ENCODE measurements around the gene RIC1. TPM values are rescaled to one million over a fixed set of nuclear protein-coding genes. Genes with fewer than 3 reads are reported as not detected.
"Not testable (repeated sequence)": the region's sequence is repeated elsewhere in the genome, so short reads cannot be mapped to it uniquely, and the experiment has no call there.

Gene RIC1
- total RNA-seq, 8 experiments from 2014 or later, result 11.3 to 51.7 (median 20.2) TPM

DNA sequence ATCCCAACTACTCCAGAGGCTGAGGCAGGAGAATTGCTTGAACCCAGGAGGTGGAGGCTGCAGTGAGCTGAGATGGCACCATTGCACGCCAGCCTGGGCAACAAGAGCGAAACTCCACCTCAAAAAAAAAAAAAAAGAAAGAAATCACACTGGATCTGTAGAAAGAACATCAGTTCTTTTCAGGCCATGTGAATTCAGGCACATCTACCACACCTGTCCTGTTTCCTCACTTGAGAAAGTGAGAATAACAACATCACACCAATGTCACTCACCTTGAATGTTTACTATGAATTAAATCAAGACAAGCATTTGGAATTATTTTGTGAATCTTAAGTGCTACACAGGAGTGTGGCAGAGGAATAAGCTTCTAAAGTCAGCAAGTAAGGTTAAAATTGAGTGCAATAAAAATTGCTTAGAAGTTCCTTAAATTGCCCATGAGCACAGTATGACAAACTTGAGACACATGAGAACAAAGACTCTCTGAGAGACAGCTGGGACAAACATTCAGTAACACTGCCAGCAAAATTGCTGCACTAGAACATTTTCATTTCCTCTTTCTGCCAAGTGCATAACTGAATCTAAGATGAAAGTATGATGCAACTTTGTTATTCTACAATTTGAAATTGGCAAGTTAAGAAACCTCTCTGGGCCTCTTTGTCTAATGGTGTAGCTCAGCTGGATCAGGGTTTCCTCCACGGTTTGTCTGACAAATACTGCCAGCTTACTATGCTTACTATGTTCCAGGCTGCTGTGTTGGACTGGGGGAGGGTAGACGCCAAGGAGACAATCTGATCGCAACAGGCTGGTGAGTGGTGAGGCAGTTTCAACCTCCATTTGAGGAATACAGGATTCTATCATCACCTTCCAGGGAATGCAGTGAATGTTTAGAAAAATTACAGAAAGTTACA is 1.9 kb upstream of the RIC1 start:
- Histone ChIP-seq H3K4me3 (peak overlapping the region in 2 of 5 donors; percentile 53 to 74), H3K27ac (no peak overlapping the region), H3K4me1 (replicated peaks in 1 of 2) (no peaks in the 10 kb centered on the region)
- in situ Hi-C loops (cut with MboI; ENCODE audit: low pct_unique_long_range_greater_than_20kb in 2 of 9, low sequenced_read_pairs in 9 of 9, unreplicated experiment in 9 of 9), result no loop called here
- WGBS, 10 experiments, result 7 to 100% (median 45%) methylated on average over 1 to 4 of the region's 5 CpGs; no CpG with 5 or more reads in 1 of the 10 experiments
- no peak for ATAC-seq (replicated peaks in 6 of 8)

DNA sequence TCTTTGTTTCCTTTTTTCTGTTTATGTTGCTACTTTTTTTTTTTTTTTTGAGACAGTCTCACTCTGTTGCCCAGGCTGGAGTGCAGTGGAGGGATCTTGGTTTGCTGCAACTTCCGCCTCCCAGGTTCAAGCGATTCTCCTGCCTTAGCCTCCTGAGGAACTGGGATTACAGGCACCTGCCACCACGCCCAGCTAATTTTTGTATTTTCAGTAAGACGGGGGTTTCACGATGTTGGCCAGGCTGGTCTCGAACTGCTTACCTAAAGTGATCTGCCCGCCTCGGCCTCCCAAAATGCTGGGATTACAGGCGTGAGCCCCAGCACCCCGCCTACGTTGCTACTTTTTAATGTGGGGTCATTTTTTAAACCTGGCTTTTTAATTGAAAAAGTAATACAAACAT is 1.2 kb upstream of the RIC1 start:
- 13 to 80% (median 63%) methylated on average over 2 to 5 of the region's 11 CpGs; no CpG with 5 or more reads in 4 of the 10 experiments for WGBS, 10 experiments
- ATAC-seq (replicated peaks in 6 of 8); in situ Hi-C loops (cut with MboI; ENCODE audit: low pct_unique_long_range_greater_than_20kb in 2 of 9, low sequenced_read_pairs in 9 of 9, unreplicated experiment in 9 of 9); H3K27ac ChIP-seq; H3K4me1 ChIP-seq (replicated peaks in 1 of 2): not testable (repeated sequence)
- H3K4me3 ChIP-seq, result peak overlapping the region; percentile 53 to 87 (median 79)

DNA sequence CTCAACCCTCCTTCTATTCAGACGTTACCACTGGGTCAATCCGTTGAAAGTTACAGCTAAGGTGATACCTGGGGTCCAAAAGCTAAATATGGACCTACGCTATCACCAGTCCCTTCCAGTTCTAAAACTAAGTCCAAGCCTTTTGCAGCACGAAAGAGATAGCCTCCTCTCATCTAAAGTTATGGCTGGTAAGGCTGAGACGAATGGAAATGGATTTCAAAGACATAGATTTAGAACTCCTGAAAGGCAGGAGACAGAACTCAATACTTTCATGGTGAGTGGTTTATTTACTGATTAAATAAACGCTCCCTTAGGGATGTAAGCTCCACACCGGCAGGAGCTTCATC is 751 bp upstream of the RIC1 start:
- in situ Hi-C loops (cut with MboI; ENCODE audit: low pct_unique_long_range_greater_than_20kb in 2 of 9, low sequenced_read_pairs in 9 of 9, unreplicated experiment in 9 of 9), result no loop called here
- H3K27ac ChIP-seq, result peak overlapping the region; percentile 85 to 89
- 0 to 16% (median 0%) methylated on average over 1 to 5 of the region's 7 CpGs; no CpG with 5 or more reads in 1 of the 10 experiments for WGBS, 10 experiments

DNA sequence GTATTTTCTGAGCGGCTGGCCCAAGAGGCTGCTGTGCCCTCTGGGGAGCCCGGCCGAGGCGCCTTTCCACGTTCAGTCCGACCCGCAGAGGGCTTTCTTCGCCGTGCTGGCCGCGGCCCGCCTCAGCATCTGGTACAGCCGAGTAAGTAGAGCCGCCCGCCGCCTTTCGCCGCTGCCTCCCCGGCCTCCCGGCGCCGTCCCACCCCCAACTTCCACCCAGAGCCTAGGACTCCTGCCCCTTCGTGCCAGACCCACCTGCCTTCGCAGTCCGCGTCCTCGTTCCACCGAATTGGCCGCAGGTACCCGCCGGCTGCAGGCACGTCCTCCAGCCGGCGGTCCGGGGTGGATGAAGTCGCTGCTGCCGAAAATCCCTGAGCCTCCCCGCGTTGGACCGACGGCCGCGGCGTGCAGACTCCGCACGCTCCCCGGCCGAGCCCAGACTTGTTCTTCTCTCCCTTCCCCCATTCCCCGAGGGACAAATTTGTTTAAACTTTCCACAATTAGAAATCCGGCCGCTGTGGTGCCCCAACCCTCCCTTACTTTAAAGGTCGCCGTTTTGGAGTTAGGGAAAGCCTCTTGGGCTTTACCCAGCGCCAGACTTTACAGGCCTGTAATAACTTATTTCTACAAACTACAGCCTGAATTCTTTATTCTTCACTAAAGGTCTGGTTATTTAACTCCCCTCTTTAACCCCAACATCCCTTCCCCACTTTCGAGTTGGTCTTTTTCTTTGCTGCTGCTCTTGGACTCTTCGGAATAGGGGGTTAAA is 589 bp downstream of the RIC1 start:
- ATAC-seq (replicated peaks in 6 of 8), result peak in 6 of 8 experiments; percentile 15 to 36 (median 27)
- peak overlapping the region; percentile 85 to 89 for H3K27ac ChIP-seq
- in situ Hi-C loops (cut with MboI; ENCODE audit: low pct_unique_long_range_greater_than_20kb in 2 of 9, low sequenced_read_pairs in 9 of 9, unreplicated experiment in 9 of 9), result no loop called here
- H3K4me1 ChIP-seq (replicated peaks in 1 of 2), result no peaks in the 10 kb centered on the region
- WGBS, 10 experiments, result 0 to 6% (median 0%) methylated on average over 2 to 9 of the region's 56 CpGs; no CpG with 5 or more reads in 2 of the 10 experiments
- peak overlapping the region; percentile 53 to 87 (median 79) for H3K4me3 ChIP-seq

More for the DNA sequence above, 751 bp upstream of the RIC1 start:
- ATAC-seq (replicated peaks in 6 of 8), result no peak
- Histone ChIP-seq H3K4me1 (replicated peaks in 1 of 2) (no peaks in the 10 kb centered on the region), H3K4me3 (peak overlapping the region; percentile 53 to 87 (median 79))

DNA sequence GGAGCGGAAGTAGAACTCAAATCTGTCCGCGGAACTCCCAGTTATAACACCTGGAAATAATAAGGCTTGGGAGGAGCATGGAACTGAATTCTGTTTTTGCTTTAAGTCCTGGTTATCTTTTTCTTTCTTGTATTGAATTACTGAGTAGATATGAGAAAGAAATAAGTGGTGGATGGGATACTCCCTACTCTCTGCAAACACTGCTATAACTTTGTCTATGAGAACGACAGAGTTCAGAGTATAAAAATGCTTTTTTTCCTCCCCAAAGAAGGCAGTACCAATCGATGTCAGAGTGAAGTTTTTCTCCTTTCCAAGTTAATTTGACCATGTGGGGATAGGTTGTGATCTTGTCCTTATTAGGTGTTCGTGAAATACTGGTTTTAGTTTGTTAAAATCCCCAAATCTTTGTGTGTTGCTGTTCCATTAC is 1.2 kb downstream of the RIC1 start:
- no peaks in the 10 kb centered on the region for H3K4me1 ChIP-seq (replicated peaks in 1 of 2)
- peak in 1 of 8 experiments; percentile 1 for ATAC-seq (replicated peaks in 6 of 8)
- H3K4me3 ChIP-seq, result peak overlapping the region; percentile 53 to 87 (median 79)
- H3K27ac ChIP-seq, result no peak overlapping the region
- in situ Hi-C loops (cut with MboI; ENCODE audit: low pct_unique_long_range_greater_than_20kb in 2 of 9, low sequenced_read_pairs in 9 of 9, unreplicated experiment in 9 of 9), result no loop called here
- 0% methylated on average over 1 to 6 of the region's 6 CpGs for WGBS, 10 experiments

DNA sequence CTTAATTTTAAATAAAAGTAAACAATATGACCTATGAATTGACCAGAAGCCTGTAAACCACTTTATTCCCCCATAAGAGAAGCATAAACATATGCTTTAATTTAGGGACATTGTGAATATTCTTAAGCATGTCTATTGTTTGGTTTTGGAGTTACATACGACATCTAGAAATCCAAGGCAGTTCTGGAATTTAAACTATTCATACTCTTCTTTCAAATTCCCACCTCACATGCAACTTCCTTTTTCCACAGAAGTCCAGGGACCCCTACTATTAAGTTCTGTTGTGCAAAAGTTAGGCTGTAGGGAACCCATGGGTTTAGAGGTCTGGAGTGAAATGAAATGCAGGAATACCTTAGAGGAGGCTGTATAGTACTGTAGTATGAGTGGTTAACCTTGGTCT is 2.1 kb downstream of the RIC1 start:
- ATAC-seq (replicated peaks in 6 of 8), result no peak
- in situ Hi-C loops (cut with MboI; ENCODE audit: low pct_unique_long_range_greater_than_20kb in 2 of 9, low sequenced_read_pairs in 9 of 9, unreplicated experiment in 9 of 9), result no loop called here
- WGBS, 10 experiments, result 0 to 82% (median 36%) methylated on average over 1 of the region's 1 CpG; no CpG with 5 or more reads in 2 of the 10 experiments

DNA sequence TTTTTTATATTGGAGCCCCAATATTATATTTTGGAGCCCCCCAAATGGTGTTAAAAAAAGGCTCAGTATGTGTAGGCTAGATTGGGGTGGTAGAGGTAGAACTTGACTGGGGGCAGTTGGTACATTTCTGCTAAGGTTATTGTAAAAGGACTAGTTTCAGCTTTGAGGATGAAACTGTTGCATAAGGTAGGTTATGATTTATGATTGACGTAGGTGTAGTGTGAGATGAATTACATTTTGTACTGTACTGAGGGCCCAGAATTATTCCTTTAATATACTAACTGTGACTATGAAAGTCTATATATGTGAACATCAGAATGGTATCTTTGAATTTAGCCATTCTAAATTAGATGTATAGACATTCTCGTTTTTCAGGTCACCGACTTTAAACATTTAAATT is 3.6 kb downstream of the RIC1 start:
- Histone ChIP-seq H3K4me1 (replicated peaks in 1 of 2) (no peaks in the 10 kb centered on the region), H3K4me3 (no peak overlapping the region), H3K27ac (no peak overlapping the region)
- no peak for ATAC-seq (replicated peaks in 6 of 8)
- in situ Hi-C loops (cut with MboI; ENCODE audit: low pct_unique_long_range_greater_than_20kb in 2 of 9, low sequenced_read_pairs in 9 of 9, unreplicated experiment in 9 of 9), result no loop called here
- 80 to 100% (median 93%) methylated on average over 1 to 3 of the region's 3 CpGs; no CpG with 5 or more reads in 1 of the 10 experiments for WGBS, 10 experiments

More for the DNA sequence above, 2.1 kb downstream of the RIC1 start:
- Histone ChIP-seq H3K4me3 (no peak overlapping the region), H3K4me1 (replicated peaks in 1 of 2) (no peaks in the 10 kb centered on the region), H3K27ac (no peak overlapping the region)

DNA sequence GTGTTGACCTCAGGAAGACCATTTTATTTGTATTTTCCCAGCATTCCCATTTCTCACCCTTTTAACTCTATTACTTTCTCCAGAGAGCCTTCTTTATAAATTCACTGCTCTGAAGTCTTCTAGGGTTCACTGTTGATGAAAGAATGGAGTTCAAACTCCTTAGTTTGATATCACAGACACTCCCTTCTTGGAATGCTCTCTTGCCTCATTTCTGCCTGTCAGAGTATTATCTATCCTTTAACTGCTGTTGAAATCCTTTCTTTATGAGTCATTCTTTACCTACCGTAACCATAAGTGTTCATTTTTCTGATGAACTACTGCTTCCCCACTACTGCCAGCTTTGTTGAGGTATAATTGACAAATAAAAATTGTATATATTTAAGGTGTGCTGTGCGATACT is 4.3 kb downstream of the RIC1 start:
- H3K27ac ChIP-seq, result no peak overlapping the region
- ATAC-seq (replicated peaks in 6 of 8), result no peak
- 58 to 100% (median 100%) methylated on average over 1 to 2 of the region's 2 CpGs; no CpG with 5 or more reads in 1 of the 10 experiments for WGBS, 10 experiments
- in situ Hi-C loops (cut with MboI; ENCODE audit: low pct_unique_long_range_greater_than_20kb in 2 of 9, low sequenced_read_pairs in 9 of 9, unreplicated experiment in 9 of 9), result no loop called here
- no peak overlapping the region for H3K4me3 ChIP-seq
- H3K4me1 ChIP-seq (replicated peaks in 1 of 2), result no peaks in the 10 kb centered on the region

DNA sequence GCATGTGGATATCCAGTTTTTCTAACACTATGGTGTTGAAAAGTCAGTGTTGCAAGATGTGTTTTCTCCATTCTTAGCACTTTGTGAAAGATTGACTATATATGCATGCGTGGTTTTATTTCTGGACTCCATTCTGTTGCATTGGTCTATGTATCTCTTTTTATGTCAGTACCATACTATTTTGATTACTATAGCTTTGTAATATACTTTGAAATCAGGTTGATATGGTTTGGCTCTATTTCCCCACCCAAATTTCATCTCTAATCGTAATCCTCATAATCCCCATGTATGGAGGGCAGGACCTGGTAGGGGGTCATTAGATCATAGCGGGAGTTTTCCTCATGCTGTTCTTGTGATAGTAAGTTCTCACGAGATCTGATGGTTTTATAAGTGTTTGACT is 6.5 kb downstream of the RIC1 start:
- H3K27ac ChIP-seq, result no peak overlapping the region
- 96 to 100% (median 100%) methylated on average over 1 to 4 of the region's 4 CpGs; no CpG with 5 or more reads in 1 of the 10 experiments for WGBS, 10 experiments
- in situ Hi-C loops (cut with MboI; ENCODE audit: low pct_unique_long_range_greater_than_20kb in 2 of 9, low sequenced_read_pairs in 9 of 9, unreplicated experiment in 9 of 9), result no loop called here
- H3K4me1 ChIP-seq (replicated peaks in 1 of 2), result no peaks in the 10 kb centered on the region
- no peak overlapping the region for H3K4me3 ChIP-seq
- no peak for ATAC-seq (replicated peaks in 6 of 8)

DNA sequence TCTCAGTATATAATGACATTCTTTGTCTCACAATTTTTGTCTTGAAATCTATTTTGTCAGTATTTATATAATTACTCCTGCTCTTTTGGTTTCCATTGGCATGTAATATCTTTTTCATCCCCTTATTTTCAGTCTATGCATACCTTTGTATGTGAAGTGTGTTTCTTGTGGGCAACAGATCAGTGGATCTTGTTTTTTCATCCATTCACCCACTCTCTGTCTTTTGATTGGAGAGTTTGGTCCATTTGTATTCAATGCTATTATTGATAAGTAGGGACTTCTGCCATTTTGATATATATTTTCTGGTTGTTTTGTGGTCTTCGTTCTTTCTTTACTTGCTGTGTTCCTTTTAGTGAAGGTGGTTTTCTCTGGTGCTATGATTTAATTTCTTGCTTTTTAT is 10.9 kb downstream of the RIC1 start:
- no peak overlapping the region for H3K27ac ChIP-seq
- in situ Hi-C loops (cut with MboI; ENCODE audit: low pct_unique_long_range_greater_than_20kb in 2 of 9, low sequenced_read_pairs in 9 of 9, unreplicated experiment in 9 of 9), result no loop called here
- ATAC-seq (replicated peaks in 6 of 8), result no peak
- no peak overlapping the region for H3K4me3 ChIP-seq
- WGBS, 10 experiments, result 95 to 100% (median 100%) methylated on average over 1 of the region's 1 CpG; no CpG with 5 or more reads in 2 of the 10 experiments
- no peaks in the 10 kb centered on the region for H3K4me1 ChIP-seq (replicated peaks in 1 of 2)

DNA sequence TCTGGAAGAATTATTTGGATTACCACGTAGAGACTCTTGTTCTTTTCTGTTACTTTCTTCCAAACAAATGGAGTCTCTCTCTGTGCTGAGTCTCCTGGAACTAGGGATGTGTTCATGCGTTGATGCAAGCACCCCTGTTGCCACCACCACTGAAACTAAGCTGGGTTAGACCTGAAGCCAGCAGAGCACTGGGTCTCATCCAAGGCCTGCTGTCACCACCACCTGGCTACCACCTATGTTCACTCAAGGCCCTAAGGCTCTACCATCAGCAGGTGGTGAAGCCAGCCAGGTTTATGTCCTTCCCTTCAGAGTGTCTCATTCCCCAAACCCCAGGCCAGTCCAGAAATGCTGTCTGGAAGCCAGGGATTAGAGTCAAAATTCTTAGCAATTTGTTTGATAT is 13.3 kb downstream of the RIC1 start:
- Histone ChIP-seq H3K4me3 (no peak overlapping the region), H3K27ac (no peak overlapping the region), H3K4me1 (replicated peaks in 1 of 2) (no peaks in the 10 kb centered on the region)
- WGBS, 10 experiments, result 71 to 100% (median 100%) methylated on average over 1 to 2 of the region's 2 CpGs; no CpG with 5 or more reads in 5 of the 10 experiments
- no peak for ATAC-seq (replicated peaks in 6 of 8)
- in situ Hi-C loops (cut with MboI; ENCODE audit: low pct_unique_long_range_greater_than_20kb in 2 of 9, low sequenced_read_pairs in 9 of 9, unreplicated experiment in 9 of 9), result no loop called here

DNA sequence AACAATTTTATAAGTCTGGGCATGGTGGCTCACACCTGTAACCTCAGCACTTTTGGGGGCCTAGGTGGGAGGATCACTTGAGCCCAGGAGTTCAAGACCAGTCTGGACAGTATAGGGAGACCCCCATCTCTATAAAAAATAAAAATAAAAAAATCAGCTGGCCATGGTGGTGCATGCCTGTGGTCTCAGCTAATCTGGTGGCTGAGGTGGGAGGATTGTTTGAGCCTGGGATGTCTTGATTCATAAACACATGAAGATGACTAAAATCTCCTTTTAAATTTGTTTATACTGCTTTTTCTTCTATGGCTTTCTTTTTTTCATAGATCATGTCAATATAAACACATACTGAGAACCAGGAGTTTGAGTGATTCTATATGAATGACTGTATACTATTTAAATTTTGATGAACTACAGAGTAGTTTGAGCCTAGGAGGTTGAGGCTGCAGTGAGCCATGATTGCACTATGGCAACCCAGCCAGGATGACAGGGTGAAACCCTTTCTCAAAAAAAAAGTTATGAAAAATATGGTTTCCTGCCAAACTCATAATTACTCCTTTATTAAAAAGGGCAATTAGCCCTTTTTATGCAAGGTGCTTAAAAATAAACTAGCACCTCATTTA is 14.2 kb downstream of the RIC1 start:
- ATAC-seq (replicated peaks in 6 of 8), result no peak
- no peak overlapping the region for H3K4me3 ChIP-seq
- in situ Hi-C loops (cut with MboI; ENCODE audit: low pct_unique_long_range_greater_than_20kb in 2 of 9, low sequenced_read_pairs in 9 of 9, unreplicated experiment in 9 of 9), result no loop called here
- no peak overlapping the region for H3K27ac ChIP-seq
- H3K4me1 ChIP-seq (replicated peaks in 1 of 2), result no peaks in the 10 kb centered on the region

DNA sequence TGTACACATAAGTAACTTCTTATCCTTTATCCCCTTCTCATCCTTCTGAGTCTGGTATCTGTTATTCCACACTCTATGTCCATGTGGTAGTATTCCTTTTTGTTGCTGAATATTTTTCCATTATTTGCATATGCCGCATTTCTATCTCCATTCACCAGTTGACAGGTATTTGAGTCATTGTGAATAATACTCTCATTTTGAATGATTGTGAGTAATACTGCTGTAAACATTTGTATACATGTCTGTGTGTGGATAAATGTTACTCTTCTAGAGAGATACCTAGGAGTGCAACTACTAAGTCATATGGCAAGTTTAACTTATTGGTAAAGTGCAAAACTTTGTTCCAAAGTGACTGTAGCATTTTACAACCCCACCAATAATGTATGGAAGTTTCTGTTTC is 15.6 kb downstream of the RIC1 start:
- in situ Hi-C loops (cut with MboI; ENCODE audit: low pct_unique_long_range_greater_than_20kb in 2 of 9, low sequenced_read_pairs in 9 of 9, unreplicated experiment in 9 of 9), result no loop called here
- Histone ChIP-seq H3K27ac (no peak overlapping the region), H3K4me1 (replicated peaks in 1 of 2) (no peaks in the 10 kb centered on the region), H3K4me3 (no peak overlapping the region)
- WGBS, 10 experiments, result 0 to 100% (median 70%) methylated on average over 1 of the region's 1 CpG; no CpG with 5 or more reads in 2 of the 10 experiments
- peak in 3 of 8 experiments; percentile 78 to 84 (median 81) for ATAC-seq (replicated peaks in 6 of 8)

All from motor neuron (in vitro differentiated cells).